ENCODE measurements around the gene ANKRD30BL. TPM values are rescaled to one million over a fixed set of nuclear protein-coding genes. Genes with fewer than 3 reads are reported as not detected.
"Not testable (repeated sequence)": the region's sequence is repeated elsewhere in the genome, so short reads cannot be mapped to it uniquely, and the experiment has no call there.

ANKRD30BL gene, protein sequence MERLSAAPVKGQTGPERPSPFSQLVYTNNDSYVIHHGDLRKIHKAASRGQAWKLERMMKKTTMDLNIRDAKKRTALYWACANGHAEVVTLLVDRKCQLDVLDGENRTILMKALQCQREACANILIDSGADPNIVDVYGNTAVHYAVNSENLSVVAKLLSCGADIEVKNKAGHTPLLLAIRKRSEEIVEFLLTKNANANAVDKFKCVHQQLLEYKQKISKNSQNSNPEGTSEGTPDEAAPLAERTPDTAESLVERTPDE
- not detected for total RNA-seq
- total RNA-seq (2013) = not detected
- total RNA-seq = 0 to 0.14 (median 0) reads per million in 29 experiments

DNA sequence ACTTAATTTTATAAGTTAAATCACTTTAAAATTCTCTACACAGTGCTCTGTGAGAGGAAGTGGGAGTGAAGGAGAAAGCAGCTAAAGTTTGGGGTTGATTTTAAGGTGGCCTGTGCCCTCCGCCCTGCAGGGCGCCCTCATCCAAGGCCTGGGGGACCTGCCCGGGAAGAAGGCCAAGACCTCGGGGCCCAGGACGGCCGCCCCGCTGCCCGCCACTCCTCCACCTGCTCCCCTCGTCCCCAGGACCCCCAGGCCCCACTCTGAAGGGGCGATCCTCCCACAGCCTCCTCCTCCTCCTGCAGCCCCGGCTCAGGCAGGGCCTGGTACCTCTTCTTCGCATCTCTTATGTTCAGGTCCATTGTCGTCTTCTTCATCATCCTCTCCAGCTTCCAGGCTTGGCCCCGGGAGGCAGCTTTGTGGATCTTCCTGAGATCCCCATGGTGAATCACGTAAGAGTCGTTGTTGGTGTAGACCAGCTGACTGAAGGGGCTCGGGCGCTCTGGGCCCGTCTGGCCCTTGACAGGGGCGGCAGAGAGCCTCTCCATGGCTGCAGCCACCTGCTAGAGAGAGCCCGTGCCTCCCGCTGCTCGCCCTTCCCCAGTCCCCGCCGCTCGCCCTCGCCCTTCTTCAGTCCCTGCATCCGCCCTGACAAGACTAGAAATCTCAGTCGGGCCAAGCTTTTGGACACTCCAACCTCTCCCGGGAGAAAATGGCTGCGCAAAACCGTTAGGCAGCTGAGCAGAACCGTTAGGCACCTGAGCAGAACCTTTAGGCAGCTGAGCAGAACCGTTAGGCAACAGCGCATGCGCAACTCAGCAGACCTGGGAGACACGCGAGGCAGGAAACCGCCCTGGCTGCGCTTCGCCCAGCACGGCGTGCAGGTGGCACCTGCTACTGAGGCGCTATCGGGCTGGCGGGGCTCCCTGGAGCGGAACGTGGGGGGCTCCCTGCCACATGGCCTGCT is at the start of gene ANKRD30BL:
ANKRD30BL (minus strand) TSS at position 792 of the 964 bp plus-strand sequence; CDS start at position 545, 247 bp downstream.
- 80% methylated on average over 30 of the region's 48 CpGs for WGBS (ENCODE audit: insufficient coverage)
- H3K27me3 ChIP-seq (replicated peaks in 1 of 2; ENCODE audit: control insufficient read depth in 2 of 2, extremely low read depth in 1 of 2, insufficient read depth in 2 of 2, low read length in 1 of 2); H3K4me1 ChIP-seq (ENCODE audit: control insufficient read depth in 1 of 2, extremely low read depth in 1 of 2, insufficient read depth in 2 of 2, low read length in 2 of 2); H3K36me3 ChIP-seq (ENCODE audit: control insufficient read depth in 2 of 2, extremely low read depth in 1 of 2, insufficient read depth in 1 of 2, low read length in 1 of 2); ATAC-seq (replicated peaks in 1 of 4); H3K9me3 Mint-ChIP-seq; H3K27ac ChIP-seq (ENCODE audit: low read length); CTCF ChIA-PET; H3K27me3 Mint-ChIP-seq; H3K4me3 ChIP-seq (ENCODE audit: control insufficient read depth in 1 of 2, extremely low read depth in 1 of 2, low read length in 1 of 2); H3K4me1 Mint-ChIP-seq; H3K36me3 Mint-ChIP-seq; H3K27ac Mint-ChIP-seq; POLR2A ChIA-PET; DNase-seq; H3K9me3 ChIP-seq: not testable (repeated sequence)
- peak within 1 kb of the TSS in 1 of 3 donors; percentile 32 for H3K4me3 Mint-ChIP-seq

DNA sequence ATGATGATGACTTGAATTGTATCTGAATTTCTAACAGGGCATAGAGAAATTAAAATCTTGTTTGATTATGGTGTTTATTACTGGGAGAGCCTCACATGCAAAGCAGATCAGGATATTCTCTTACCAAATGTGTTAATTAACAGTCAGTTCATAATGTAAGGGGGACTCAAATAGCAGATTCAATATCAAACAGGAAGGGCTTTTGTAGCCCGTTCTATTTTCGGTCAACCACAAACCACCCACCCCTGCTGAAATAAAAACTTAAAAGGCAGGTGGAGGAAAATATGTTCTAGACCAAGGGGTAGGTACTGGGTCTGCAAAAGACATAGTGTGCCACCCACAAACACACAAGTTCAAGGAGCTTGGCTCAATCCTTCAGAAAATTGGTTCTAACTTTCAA is 41.1 kb upstream of the ANKRD30BL start:
- WGBS (ENCODE audit: insufficient coverage) = no CpG with 5 or more reads among the region's 2 CpGs
- H3K36me3 ChIP-seq (ENCODE audit: control insufficient read depth in 2 of 2, extremely low read depth in 1 of 2, insufficient read depth in 1 of 2, low read length in 1 of 2); DNase-seq; H3K4me1 Mint-ChIP-seq; H3K4me1 ChIP-seq (ENCODE audit: control insufficient read depth in 1 of 2, extremely low read depth in 1 of 2, insufficient read depth in 2 of 2, low read length in 2 of 2); H3K36me3 Mint-ChIP-seq; POLR2A ChIA-PET; H3K27ac ChIP-seq (ENCODE audit: low read length); H3K27me3 ChIP-seq (replicated peaks in 1 of 2; ENCODE audit: control insufficient read depth in 2 of 2, extremely low read depth in 1 of 2, insufficient read depth in 2 of 2, low read length in 1 of 2); H3K9me3 ChIP-seq; ATAC-seq (replicated peaks in 1 of 4); H3K27ac Mint-ChIP-seq; CTCF ChIA-PET; H3K9me3 Mint-ChIP-seq; H3K4me3 Mint-ChIP-seq; H3K4me3 ChIP-seq (ENCODE audit: control insufficient read depth in 1 of 2, extremely low read depth in 1 of 2, low read length in 1 of 2); H3K27me3 Mint-ChIP-seq: not testable (repeated sequence)

DNA sequence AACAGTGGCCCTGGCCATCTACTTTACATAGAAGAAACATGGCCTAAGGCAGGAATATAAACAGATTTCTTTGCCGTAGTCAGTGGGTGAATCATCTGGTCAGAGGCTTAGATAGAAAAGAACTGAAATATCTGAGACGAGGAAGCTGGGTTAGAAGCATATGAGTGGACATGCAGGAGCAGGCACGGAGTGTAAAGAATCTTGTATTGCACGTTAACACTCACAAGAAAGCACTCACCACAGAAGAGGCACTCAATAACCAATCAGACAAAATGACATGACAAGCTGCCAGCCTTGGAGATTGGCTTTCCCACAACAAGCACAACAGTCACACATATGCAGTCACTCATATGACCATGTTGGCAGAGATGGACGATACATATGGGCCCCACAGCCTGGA is 31.1 kb upstream of the ANKRD30BL start:
- WGBS (ENCODE audit: insufficient coverage) = no CpG with 5 or more reads among the region's 5 CpGs
- CTCF ChIA-PET; DNase-seq; H3K9me3 ChIP-seq; H3K4me3 ChIP-seq (ENCODE audit: control insufficient read depth in 1 of 2, extremely low read depth in 1 of 2, low read length in 1 of 2); POLR2A ChIA-PET; H3K27ac ChIP-seq (ENCODE audit: low read length); H3K4me3 Mint-ChIP-seq; H3K4me1 ChIP-seq (ENCODE audit: control insufficient read depth in 1 of 2, extremely low read depth in 1 of 2, insufficient read depth in 2 of 2, low read length in 2 of 2); H3K9me3 Mint-ChIP-seq; ATAC-seq (replicated peaks in 1 of 4); H3K27ac Mint-ChIP-seq; H3K4me1 Mint-ChIP-seq; H3K27me3 ChIP-seq (replicated peaks in 1 of 2; ENCODE audit: control insufficient read depth in 2 of 2, extremely low read depth in 1 of 2, insufficient read depth in 2 of 2, low read length in 1 of 2); H3K27me3 Mint-ChIP-seq; H3K36me3 ChIP-seq (ENCODE audit: control insufficient read depth in 2 of 2, extremely low read depth in 1 of 2, insufficient read depth in 1 of 2, low read length in 1 of 2); H3K36me3 Mint-ChIP-seq: not testable (repeated sequence)

DNA sequence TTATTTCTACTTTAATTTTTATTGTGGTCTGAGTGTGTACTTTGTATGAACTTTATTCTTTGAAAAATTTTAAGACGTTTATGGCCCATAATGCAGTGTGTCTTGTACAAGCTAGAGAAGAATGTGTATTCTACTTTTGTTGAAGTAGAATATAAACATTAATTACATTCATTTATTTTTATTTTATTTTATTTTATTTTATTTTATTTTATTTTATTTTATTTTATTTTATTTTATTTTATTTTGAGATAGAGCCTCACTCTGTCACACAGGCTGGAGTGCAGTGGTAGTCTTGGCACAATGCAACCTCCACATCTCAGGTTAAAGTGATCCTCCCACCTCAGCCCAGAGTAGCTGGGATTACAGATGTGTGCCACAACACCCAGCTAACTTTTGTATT is 5.3 kb upstream of the ANKRD30BL start:
- H3K27ac Mint-ChIP-seq; H3K27me3 Mint-ChIP-seq; ATAC-seq (replicated peaks in 1 of 4); H3K9me3 ChIP-seq; H3K36me3 ChIP-seq (ENCODE audit: control insufficient read depth in 2 of 2, extremely low read depth in 1 of 2, insufficient read depth in 1 of 2, low read length in 1 of 2); CTCF ChIA-PET; H3K4me3 ChIP-seq (ENCODE audit: control insufficient read depth in 1 of 2, extremely low read depth in 1 of 2, low read length in 1 of 2); H3K9me3 Mint-ChIP-seq; H3K36me3 Mint-ChIP-seq; H3K27ac ChIP-seq (ENCODE audit: low read length); POLR2A ChIA-PET; H3K4me3 Mint-ChIP-seq; H3K27me3 ChIP-seq (replicated peaks in 1 of 2; ENCODE audit: control insufficient read depth in 2 of 2, extremely low read depth in 1 of 2, insufficient read depth in 2 of 2, low read length in 1 of 2); DNase-seq; H3K4me1 Mint-ChIP-seq; H3K4me1 ChIP-seq (ENCODE audit: control insufficient read depth in 1 of 2, extremely low read depth in 1 of 2, insufficient read depth in 2 of 2, low read length in 2 of 2): not testable (repeated sequence)
- no CpG with 5 or more reads among the region's 1 CpG for WGBS (ENCODE audit: insufficient coverage)

DNA sequence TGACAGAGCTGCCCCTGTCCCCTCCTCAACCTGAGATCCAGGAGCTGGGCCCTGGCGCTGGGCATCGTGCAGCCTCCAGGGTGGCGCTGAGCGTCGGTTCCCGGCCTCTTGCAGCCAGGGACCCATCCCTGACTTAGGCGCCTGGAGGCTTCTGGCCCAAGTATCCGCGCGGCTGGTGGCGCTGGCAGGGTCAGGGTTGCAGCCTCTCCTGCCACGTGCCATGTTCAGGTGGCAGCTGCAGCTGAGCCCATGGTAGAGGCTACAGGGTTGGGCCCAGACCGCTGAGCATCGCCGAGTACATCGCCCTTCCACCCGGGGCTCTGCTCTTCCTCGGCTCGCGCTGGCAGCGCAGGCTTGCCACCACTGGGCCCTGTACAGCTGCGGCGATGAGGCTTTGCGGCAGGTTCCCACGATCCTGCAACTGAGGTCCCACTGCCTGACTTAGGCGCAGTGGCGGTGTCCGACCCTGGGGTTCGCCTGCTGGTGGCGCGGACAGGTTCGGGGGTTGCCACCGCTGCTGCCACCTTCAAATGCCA is 441 bp upstream of the ANKRD30BL start:
- H3K36me3 ChIP-seq (ENCODE audit: control insufficient read depth in 2 of 2, extremely low read depth in 1 of 2, insufficient read depth in 1 of 2, low read length in 1 of 2); H3K27ac ChIP-seq (ENCODE audit: low read length); H3K4me1 Mint-ChIP-seq; H3K9me3 ChIP-seq; ATAC-seq (replicated peaks in 1 of 4); H3K4me3 Mint-ChIP-seq; DNase-seq; H3K9me3 Mint-ChIP-seq; H3K27ac Mint-ChIP-seq; H3K4me3 ChIP-seq (ENCODE audit: control insufficient read depth in 1 of 2, extremely low read depth in 1 of 2, low read length in 1 of 2); H3K36me3 Mint-ChIP-seq; H3K27me3 ChIP-seq (replicated peaks in 1 of 2; ENCODE audit: control insufficient read depth in 2 of 2, extremely low read depth in 1 of 2, insufficient read depth in 2 of 2, low read length in 1 of 2); H3K27me3 Mint-ChIP-seq; H3K4me1 ChIP-seq (ENCODE audit: control insufficient read depth in 1 of 2, extremely low read depth in 1 of 2, insufficient read depth in 2 of 2, low read length in 2 of 2); CTCF ChIA-PET; POLR2A ChIA-PET: not testable (repeated sequence)
- WGBS (ENCODE audit: insufficient coverage) = 94% methylated on average over 32 of the region's 33 CpGs

DNA sequence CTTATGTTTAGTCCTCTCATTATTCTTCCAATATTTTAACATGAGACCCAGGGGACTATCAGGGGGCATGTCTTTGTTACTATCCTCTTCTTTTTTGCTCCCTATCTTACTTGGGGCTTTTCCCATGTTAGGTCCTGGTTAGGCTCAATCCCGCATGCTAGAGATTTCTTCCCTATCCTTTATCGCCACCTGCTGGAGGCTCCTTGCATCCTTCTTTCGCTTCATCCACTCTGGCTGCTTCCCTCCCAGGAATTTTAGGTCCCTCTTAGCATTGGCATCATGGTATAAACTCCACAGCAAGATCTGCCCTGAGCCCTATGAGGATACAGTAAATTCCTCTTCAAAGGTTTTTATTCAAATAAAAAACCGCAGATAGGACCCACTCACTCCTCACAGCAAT is 15.0 kb downstream of the ANKRD30BL start:
- H3K4me1 Mint-ChIP-seq; H3K27ac Mint-ChIP-seq; H3K27me3 Mint-ChIP-seq; ATAC-seq (replicated peaks in 1 of 4); POLR2A ChIA-PET; H3K27ac ChIP-seq (ENCODE audit: low read length); CTCF ChIA-PET; H3K36me3 ChIP-seq (ENCODE audit: control insufficient read depth in 2 of 2, extremely low read depth in 1 of 2, insufficient read depth in 1 of 2, low read length in 1 of 2); H3K4me3 ChIP-seq (ENCODE audit: control insufficient read depth in 1 of 2, extremely low read depth in 1 of 2, low read length in 1 of 2); H3K9me3 ChIP-seq; H3K36me3 Mint-ChIP-seq; H3K4me1 ChIP-seq (ENCODE audit: control insufficient read depth in 1 of 2, extremely low read depth in 1 of 2, insufficient read depth in 2 of 2, low read length in 2 of 2); H3K27me3 ChIP-seq (replicated peaks in 1 of 2; ENCODE audit: control insufficient read depth in 2 of 2, extremely low read depth in 1 of 2, insufficient read depth in 2 of 2, low read length in 1 of 2); H3K4me3 Mint-ChIP-seq; H3K9me3 Mint-ChIP-seq: not testable (repeated sequence)
- WGBS (ENCODE audit: insufficient coverage) = 0% methylated on average over 1 of the region's 4 CpGs
- DNase-seq = peak in 1 of 35 experiments; percentile 24
